Panc1 (cell line): Measurements from ENCODE around the gene SECISBP2. TPM values are rescaled to one million over a fixed set of nuclear protein-coding genes. Genes with fewer than 3 reads are reported as not detected.

ENCODE experiments used
- ATAC-seq: fragments of 200-7000 bp; cut with Tn5 transposase; 2 replicates; pipeline ENCODE4 v1.9.1; 2020; ENCODE audit warnings: mild to moderate bottlenecking, moderate library complexity
- BruUV-seq: library from RNA; stranded (reverse); fragments of 400-500 nt; replicated peaks from 2 replicates; lab custom pipeline; 2021; lab: Mats Ljungman, UMichigan
- CTCF ChIA-PET: fragments of 300-600 bp; sonication (Branson Sonifier 250); formaldehyde crosslinking; loops from one replicate; lab custom pipeline; 2022; ENCODE audit warnings: antibody characterized with exemption; lab: Charles Lee
- POLR2A ChIA-PET: fragments of 300-600 bp; sonication (Branson Sonifier 250); formaldehyde crosslinking; loops from one replicate; lab custom pipeline; 2022; ENCODE audit warnings: antibody characterized with exemption; lab: Charles Lee
- DNase-seq: peaks from one replicate; pipeline ENCODE4 v3.0.0-alpha.2; 2010; ENCODE audit warnings: low read depth, low spot score
- H3K27ac ChIP-seq: 2 replicates; pipeline ENCODE4 v1.5.1; 2011; ENCODE audit warnings: mild to moderate bottlenecking, low read length, inconsistent platforms
- H3K27me3 ChIP-seq: fragments of 200-500 bp; sonication (Bioruptor generic); 2 replicates; pipeline ENCODE4 v1.6.0; 2014; ENCODE audit warnings: low read length, inconsistent platforms; ENCODE audit not compliant: control insufficient read depth, insufficient read depth
- H3K36me3 ChIP-seq: fragments of 200-500 bp; sonication (Bioruptor generic); 2 replicates; pipeline ENCODE4 v1.5.1; 2014; ENCODE audit warnings: inconsistent platforms, mild to moderate bottlenecking, low read length, moderate library complexity; ENCODE audit not compliant: control insufficient read depth, insufficient read depth
- H3K4me1 ChIP-seq: 2 replicates; pipeline ENCODE4 v1.5.1; 2011; ENCODE audit warnings: inconsistent platforms, mild to moderate bottlenecking, low read length, moderate library complexity; ENCODE audit not compliant: control insufficient read depth, insufficient read depth
- H3K4me3 ChIP-seq, 2 experiments: 2 replicates each; pipeline ENCODE4 v1.5.1; 2011 to 2012; ENCODE audit warnings: low read depth in 2 of 2, low read length in 2 of 2, mild to moderate bottlenecking in 2 of 2, inconsistent platforms in 1 of 2, moderate library complexity in 1 of 2
- H3K9me3 ChIP-seq: fragments of 200-500 bp; sonication (Bioruptor generic); 2 replicates; pipeline ENCODE4 v1.5.1; 2014; ENCODE audit warnings: low read depth, mild to moderate bottlenecking, inconsistent platforms, low read length, moderate library complexity; ENCODE audit not compliant: control insufficient read depth, insufficient read depth
- POLR2AphosphoS5 ChIP-seq: IDR thresholded peaks from 2 replicates; pipeline ENCODE4 v1.6.1; 2012; ENCODE audit warnings: mild to moderate bottlenecking, low read depth, low read length, moderate library complexity
- SIN3A ChIP-seq: IDR thresholded peaks from 2 replicates; pipeline ENCODE4 v1.6.1; 2012; ENCODE audit warnings: low read depth, mild to moderate bottlenecking, low read length, moderate library complexity, borderline replicate concordance; ENCODE audit not compliant: insufficient read depth
- TCF7L2 ChIP-seq: IDR thresholded peaks from 2 replicates; pipeline ENCODE4 v1.6.1; 2011; ENCODE audit warnings: mild to moderate bottlenecking, low read depth, low read length, inconsistent platforms
- in situ Hi-C: cut with HindIII; loops from 2 replicates; pipeline ENCODE4 v1.10.0; 2016; ENCODE audit warnings: low sequenced_read_pairs, low pct_unique_long_range_greater_than_20kb
- intact Hi-C: fragments of 100-400 bp; cut with micrococcal nuclease; formaldehyde crosslinking; loops from one replicate; pipeline ENCODE4 v1.10.0; 2022; ENCODE audit not compliant: unreplicated experiment
- total RNA-seq: library from RNA; stranded (reverse); gene quantifications from one replicate; pipeline ENCODE4 v1.2.1, GENCODE V29; 2021; ENCODE audit not compliant: unreplicated experiment
- TF ChIP-seq, protein P1 (sequence below): fragments of 450-650 bp; IDR thresholded peaks from 2 replicates; pipeline ENCODE4 v1.5.1; 2017; ENCODE audit warnings: mild to moderate bottlenecking
- TF ChIP-seq, protein P2 (sequence below), 2 experiments: IDR thresholded peaks; 2 replicates each; pipeline ENCODE4 v1.6.1; 2011 to 2012; ENCODE audit warnings: low read depth in 2 of 2, control low read depth in 1 of 2, low read length in 1 of 2, mild to moderate bottlenecking in 1 of 2, moderate library complexity in 1 of 2; ENCODE audit not compliant: insufficient read depth in 1 of 2

The SECISBP2 gene
- total RNA-seq, 1 experiment from 2014 or later: 17.7 TPM

DNA sequence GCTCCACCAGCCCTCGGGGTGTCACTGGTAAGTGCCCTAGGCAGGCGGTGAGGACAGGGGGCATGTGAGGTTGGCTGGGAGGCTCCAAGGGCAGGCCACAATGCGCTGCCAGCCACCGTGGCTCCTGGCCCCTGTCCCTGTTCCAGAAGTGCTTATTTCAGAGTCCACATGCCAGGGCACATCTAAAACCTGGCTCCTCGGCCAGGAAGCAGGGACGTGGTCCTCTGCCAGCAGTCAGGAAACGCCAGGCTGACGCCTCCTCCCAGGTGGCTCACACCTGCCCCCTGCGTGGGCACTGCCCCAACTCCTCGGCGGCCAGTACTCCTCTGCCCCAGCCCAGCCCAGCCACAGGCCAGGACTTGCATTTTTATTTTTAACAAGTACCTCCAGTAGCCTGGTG lies 68.5 kb downstream of the SECISBP2 start:
- CTCF ChIA-PET: interaction anchor here (0.5 kb wide), 1 partner anchor 16 kb away, joined by 4 read pairs; no protein-coding TSS in a partner anchor
- no peak overlapping the region for H3K4me3 ChIP-seq
- no TSS peak for BruUV-seq
- H3K27me3 ChIP-seq: no peaks in the 10 kb centered on the region
- ATAC-seq: no peak
- no peaks in the 10 kb centered on the region for H3K4me1 ChIP-seq
- in situ Hi-C loops (no loop called here), intact Hi-C loops (no loop called here)
- DNase-seq: no peak
- TF ChIP-seq TCF7L2: no peak
- TF ChIP-seq, protein P1, sequence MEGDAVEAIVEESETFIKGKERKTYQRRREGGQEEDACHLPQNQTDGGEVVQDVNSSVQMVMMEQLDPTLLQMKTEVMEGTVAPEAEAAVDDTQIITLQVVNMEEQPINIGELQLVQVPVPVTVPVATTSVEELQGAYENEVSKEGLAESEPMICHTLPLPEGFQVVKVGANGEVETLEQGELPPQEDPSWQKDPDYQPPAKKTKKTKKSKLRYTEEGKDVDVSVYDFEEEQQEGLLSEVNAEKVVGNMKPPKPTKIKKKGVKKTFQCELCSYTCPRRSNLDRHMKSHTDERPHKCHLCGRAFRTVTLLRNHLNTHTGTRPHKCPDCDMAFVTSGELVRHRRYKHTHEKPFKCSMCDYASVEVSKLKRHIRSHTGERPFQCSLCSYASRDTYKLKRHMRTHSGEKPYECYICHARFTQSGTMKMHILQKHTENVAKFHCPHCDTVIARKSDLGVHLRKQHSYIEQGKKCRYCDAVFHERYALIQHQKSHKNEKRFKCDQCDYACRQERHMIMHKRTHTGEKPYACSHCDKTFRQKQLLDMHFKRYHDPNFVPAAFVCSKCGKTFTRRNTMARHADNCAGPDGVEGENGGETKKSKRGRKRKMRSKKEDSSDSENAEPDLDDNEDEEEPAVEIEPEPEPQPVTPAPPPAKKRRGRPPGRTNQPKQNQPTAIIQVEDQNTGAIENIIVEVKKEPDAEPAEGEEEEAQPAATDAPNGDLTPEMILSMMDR: no peak
- no peak for TF ChIP-seq SIN3A
- no peak for TF ChIP-seq POLR2AphosphoS5
- TF ChIP-seq, protein P2, sequence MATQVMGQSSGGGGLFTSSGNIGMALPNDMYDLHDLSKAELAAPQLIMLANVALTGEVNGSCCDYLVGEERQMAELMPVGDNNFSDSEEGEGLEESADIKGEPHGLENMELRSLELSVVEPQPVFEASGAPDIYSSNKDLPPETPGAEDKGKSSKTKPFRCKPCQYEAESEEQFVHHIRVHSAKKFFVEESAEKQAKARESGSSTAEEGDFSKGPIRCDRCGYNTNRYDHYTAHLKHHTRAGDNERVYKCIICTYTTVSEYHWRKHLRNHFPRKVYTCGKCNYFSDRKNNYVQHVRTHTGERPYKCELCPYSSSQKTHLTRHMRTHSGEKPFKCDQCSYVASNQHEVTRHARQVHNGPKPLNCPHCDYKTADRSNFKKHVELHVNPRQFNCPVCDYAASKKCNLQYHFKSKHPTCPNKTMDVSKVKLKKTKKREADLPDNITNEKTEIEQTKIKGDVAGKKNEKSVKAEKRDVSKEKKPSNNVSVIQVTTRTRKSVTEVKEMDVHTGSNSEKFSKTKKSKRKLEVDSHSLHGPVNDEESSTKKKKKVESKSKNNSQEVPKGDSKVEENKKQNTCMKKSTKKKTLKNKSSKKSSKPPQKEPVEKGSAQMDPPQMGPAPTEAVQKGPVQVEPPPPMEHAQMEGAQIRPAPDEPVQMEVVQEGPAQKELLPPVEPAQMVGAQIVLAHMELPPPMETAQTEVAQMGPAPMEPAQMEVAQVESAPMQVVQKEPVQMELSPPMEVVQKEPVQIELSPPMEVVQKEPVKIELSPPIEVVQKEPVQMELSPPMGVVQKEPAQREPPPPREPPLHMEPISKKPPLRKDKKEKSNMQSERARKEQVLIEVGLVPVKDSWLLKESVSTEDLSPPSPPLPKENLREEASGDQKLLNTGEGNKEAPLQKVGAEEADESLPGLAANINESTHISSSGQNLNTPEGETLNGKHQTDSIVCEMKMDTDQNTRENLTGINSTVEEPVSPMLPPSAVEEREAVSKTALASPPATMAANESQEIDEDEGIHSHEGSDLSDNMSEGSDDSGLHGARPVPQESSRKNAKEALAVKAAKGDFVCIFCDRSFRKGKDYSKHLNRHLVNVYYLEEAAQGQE (IDR thresholded peaks at IDR 0.05; ENCODE audit: insufficient read depth in 1 of 2, low read depth in 2 of 2, low read length in 1 of 2): no peak
- no peaks in the 10 kb centered on the region for H3K9me3 ChIP-seq
- POLR2A ChIA-PET: no interaction called here
- H3K36me3 ChIP-seq: no peaks in the 10 kb centered on the region
- no peak overlapping the region for H3K27ac ChIP-seq

DNA sequence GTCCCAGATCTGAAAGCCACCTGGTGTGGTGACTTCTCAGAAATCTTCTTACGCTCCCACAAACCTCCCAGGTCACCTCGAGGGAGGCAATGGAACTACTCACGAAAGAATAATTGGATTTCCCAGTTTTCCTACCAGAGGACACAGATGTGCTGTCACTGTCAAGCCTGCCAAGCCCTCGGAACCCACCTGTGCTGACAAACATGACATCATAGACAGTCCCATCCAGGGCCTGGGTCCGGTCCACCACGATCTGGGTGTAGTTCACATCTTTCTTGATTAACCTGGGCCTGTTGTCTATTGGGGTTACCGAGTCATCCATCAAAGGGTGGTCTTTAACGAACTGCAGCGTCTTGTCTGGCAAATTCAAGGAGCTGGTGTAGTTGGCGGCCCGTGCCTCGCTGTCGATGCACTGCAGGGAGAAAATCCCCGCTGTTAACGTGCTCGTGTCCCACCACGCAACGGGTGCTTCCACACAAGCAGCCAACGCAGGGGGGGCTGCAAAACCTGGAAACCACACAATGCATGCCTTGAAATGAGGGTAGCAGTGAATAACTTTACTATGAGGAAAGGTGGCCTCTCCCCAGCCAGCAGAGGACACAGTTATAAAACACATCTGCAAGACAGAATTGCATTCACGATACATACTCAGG lies 69.0 kb downstream of the SECISBP2 start:
- TF ChIP-seq TCF7L2 (no peak), POLR2AphosphoS5 (no peak), SIN3A (no peak)
- TF ChIP-seq, protein P2 (IDR thresholded peaks at IDR 0.05; ENCODE audit: insufficient read depth in 1 of 2, low read depth in 2 of 2, low read length in 1 of 2): no peak
- TF ChIP-seq, protein P1: no peak
- no peak overlapping the region for H3K4me3 ChIP-seq
- CTCF ChIA-PET: no interaction called here
- H3K9me3 ChIP-seq: no peaks in the 10 kb centered on the region
- no peak overlapping the region for H3K27ac ChIP-seq
- ATAC-seq: no peak
- H3K4me1 ChIP-seq: no peaks in the 10 kb centered on the region
- BruUV-seq: no TSS peak
- DNase-seq: no peak
- in situ Hi-C loops: no loop called here
- intact Hi-C loops: no loop called here
- no peaks in the 10 kb centered on the region for H3K27me3 ChIP-seq
- H3K36me3 ChIP-seq: no peaks in the 10 kb centered on the region
- POLR2A ChIA-PET: no interaction called here
